GM18511 (cell line): Measurements from ENCODE around the gene NLRP6.
"Not testable (repeated sequence)": the region's sequence is repeated elsewhere in the genome, so short reads cannot be mapped to it uniquely, and the experiment has no call there.

Source experiments
- ATAC-seq: cut with Tn5 transposase; IDR thresholded peaks from one replicate; pipeline ENCODE4 v1.9.1; 2021; ENCODE audit warnings: mild to moderate bottlenecking, moderate library complexity; ENCODE audit not compliant: unreplicated experiment

The NLRP6 gene

DNA sequence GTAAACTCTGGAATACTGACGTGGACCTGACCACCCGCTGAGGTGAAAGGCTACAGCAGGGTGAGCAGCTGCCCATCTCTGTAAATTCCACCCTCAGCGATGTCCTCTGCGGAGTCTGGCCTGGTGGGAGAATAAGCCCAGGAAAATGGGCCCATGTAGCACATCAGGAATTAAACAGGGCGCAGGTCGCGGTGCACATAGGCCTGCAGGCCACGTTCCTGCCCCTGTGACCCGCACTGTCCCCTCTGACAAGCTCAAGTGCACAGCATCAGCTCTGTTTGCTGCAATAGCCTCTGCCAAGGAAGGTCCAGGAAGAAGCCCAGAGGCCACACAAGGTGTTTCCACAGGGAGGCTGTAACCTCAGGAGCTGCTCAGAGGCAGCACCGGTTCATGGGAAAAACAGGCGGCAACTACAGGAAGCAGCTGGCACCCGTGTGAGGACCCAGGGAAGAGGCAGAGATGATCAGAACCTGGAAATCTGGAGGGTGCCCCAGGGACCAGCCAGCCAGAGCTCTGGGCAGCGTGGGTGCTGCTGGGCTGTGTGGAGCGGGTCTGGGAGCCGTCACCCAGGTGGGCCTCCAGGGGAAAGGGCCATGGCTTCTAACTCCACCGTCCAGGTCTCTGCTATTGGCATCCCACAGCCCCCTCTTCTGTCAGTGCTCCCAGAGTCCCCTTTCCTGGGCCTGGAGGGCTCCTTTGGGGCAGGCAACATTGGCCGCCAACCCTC is 28.6 kb downstream of the NLRP6 start:
- no peak for ATAC-seq

DNA sequence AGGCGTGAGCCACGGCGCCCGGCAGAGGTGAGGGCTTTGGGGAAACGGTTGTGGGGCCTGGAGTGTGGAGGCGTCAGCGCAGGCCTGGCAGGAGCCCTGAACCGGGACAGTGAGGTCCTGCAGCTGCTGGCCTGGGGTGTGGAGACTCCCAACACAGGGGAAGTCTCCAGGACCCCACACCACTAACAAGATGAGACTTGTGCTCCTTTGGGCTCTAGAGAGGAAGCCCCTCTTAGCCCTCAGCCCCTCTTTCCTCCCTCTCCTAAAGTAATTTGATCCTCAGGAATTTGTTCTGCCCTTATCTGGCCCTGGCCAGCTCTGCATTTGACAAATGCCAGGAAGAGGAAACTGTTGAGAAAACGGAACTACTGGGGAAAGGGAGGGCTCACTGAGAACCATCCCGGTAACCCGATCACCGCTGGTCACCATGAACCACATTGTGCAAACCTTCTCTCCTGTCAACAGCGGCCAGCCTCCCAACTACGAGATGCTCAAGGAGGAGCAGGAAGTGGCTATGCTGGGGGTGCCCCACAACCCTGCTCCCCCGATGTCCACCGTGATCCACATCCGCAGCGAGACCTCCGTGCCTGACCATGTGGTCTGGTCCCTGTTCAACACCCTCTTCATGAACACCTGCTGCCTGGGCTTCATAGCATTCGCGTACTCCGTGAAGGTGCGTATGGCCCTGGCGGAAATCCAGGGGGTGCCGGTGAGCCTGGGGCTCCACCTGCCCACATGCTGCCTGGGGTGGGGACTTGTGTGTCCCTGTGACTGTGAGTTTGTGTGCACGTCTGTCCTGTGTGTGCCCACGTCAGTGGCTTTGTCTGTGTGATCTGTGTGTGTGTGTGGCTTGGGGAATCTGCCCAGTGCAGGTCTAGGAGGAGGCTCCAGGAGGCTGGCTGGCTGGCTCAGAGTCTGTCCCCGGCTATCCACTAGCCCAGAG is 29.8 kb downstream of the NLRP6 start, which contains the start of gene IFITM2:
Gene IFITM2 (plus strand): TSS at position 51 of the 943 bp plus-strand sequence. CDS start 377 bp downstream, at position 428.
- not testable (repeated sequence) for ATAC-seq

DNA sequence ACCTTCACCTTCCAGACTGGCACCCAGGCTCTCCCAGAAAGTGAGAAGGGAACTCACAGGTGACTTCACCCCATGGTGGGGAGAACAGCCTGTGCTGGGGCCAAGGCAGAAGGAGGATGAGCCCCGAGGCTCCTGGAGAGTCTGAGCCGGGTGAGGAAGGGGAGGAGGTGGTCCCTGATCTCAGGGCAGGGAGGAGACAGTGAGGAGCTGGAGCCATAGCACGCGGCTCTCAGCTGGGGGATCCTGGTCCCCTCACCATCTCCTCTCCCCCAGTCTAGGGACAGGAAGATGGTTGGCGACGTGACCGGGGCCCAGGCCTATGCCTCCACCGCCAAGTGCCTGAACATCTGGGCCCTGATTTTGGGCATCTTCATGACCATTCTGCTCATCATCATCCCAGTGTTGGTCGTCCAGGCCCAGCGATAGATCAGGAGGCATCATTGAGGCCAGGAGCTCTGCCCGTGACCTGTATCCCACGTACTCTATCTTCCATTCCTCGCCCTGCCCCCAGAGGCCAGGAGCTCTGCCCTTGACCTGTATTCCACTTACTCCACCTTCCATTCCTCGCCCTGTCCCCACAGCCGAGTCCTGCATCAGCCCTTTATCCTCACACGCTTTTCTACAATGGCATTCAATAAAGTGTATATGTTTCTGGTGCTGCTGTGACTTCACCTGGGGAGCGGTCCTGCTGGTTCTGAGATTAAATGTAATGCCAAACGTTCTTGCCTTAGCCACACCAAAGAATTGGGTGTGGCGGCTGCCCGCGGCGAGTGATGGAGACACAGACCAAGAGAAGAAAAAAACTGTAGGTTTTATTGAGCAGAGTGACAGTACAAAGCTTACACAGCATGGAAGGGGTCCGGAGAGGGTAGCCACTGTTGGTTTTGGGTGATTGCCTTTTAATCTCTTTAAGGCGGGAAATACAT is 30.8 kb downstream of the NLRP6 start:
- ATAC-seq, result not testable (repeated sequence)

DNA sequence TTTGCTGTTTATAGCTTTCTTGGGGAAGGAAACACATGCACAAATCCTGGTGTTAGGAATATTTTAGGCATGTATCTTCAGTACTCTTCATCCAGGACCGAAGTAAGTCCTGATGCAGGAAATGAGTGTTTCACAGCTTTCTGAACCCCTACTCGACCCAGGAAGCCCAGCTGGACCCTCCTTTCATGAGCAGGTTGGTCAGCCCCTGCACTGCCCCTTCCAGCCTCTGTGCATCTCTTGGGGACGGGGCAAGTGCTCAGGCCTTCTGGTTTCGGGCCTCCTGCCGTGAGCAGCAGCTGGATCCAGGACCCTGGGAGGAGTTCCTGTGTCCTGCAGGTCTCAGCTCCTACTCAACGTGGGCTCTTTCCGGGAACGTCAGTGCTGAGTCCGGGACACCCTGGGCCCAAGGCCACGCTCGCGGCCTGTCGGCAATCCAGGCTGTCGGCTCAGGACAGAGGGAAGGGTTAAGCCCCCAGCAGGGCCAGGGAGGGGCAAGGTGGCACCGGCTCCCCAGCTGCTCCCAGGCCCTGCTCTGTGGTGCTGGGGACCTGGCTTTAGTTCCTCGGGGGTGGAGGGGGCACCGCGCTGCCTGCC is 31.9 kb downstream of the NLRP6 start:
- not testable (repeated sequence) for ATAC-seq

DNA sequence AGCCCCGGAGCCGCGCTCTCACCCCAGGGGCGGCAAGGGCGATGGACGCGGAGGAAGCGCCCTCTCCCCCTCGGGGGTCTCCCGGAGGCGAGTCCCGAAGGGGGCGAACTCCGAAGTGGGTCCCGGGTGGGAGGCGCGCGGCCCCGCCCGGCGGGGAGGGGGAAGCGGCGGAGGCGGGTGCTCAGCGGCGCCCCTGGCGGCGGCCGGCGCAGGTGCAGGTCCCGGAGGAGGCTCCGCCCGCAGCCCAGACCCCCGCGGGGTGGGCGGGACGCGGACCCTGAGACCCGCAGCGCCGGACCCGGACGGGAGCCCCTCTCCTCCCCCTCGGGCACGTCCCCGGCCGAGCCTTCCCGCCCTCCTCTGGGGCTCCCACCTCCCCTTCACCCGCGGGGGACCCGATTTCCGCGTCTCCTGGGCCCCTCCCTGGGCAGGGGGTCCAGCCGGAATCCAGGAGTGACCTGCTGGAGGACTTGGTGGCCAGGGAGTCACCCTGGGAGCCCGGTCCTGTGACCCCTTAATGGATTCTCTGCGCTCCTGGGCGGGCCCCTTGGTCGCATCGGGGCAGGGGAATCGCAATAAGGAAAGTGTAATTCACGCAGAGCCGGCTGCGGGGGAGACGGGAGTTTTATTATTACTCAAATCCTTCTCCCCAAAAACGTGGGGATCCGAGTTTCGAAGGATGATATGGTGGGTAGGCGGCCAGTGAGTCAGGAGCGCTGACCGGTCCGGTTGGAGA is 33.0 kb downstream of the NLRP6 start:
- ATAC-seq, result not testable (repeated sequence)

DNA sequence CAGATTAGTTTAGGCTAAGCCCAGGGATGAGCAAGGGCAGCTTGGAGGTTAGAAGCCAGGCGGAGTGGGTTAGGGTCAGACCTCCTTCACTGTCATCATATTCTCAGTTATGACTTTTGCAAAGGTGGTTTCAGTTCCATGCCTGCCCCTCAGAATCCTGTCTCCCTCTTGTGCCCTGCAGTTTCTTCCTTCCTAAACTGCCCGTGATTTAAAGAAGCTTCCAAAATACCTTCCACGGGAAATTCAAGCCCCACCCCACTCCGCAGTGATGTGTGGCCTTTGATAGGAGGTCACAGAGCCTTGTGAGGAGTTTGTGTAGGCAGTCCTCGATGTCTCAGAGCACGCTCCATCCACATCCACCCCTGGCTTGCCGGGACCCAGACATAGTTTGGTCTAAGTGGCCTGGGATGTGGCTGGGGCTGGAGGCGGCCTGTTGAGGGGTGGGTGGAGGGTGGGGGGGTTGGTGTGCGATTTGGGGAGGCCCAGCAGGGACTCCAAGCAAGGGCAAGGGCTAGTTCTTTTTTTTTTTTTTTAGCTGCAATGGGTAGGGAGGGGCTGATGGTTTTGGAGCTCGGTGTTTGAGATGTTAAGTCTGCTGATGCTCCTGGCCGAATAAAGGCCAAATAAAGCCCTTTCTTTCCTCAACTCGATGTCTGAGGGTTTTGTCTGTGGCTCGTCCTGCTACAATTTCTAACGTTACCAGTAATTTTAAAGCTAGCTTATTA is 34.0 kb downstream of the NLRP6 start:
- no peak for ATAC-seq

DNA sequence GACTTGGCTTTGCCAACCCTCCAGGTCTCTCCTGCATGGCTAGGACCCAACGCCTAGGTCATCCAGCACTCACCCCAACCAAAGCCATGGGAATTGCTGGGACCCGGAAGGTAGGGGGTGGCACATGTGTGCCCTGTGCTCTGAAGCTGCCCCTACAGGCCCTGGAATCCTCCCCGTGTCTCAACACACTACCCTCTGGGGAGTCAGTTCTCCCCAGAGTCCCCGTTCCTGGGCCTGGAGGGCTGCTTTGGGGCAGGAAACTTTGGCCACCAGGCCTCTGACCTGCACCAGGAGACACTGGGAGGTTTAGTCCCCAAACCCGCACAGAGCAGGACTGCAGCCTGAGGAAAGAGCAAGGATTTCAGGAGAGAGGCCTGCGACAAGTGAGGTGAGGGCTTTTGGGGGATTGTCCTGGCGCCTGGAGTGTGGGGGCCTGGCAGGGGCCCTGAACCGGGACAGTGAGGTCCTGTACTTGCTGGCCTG is 35.1 kb downstream of the NLRP6 start:
- peak; percentile 13 for ATAC-seq

DNA sequence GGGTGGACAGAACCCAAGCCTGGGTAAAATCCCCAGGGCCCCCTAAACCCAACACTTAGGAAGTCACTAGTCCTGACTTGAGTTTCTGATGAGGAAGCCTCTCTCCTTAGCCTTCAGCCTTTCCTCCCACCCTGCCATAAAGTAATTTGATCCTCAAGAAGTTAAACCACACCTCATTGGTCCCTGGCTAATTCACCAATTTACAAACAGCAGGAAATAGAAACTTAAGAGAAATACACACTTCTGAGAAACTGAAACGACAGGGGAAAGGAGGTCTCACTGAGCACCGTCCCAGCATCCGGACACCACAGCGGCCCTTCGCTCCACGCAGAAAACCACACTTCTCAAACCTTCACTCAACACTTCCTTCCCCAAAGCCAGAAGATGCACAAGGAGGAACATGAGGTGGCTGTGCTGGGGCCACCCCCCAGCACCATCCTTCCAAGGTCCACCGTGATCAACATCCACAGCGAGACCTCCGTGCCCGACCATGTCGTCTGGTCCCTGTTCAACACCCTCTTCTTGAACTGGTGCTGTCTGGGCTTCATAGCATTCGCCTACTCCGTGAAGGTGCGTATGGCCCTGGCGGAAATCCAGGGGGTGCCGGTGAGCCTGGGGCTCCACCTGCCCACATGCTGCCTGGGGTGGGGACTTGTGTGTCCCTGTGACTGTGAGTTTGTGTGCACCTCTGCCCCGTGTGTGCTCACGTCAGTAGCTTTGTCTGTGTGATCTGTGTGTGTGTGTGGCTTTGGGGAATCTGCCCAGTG is 35.8 kb downstream of the NLRP6 start, which contains the start of gene IFITM1:
Gene IFITM1 (plus strand): TSS at position 254 of the 767 bp plus-strand sequence. CDS start 131 bp downstream, at position 385.
- peak; percentile 40 for ATAC-seq

DNA sequence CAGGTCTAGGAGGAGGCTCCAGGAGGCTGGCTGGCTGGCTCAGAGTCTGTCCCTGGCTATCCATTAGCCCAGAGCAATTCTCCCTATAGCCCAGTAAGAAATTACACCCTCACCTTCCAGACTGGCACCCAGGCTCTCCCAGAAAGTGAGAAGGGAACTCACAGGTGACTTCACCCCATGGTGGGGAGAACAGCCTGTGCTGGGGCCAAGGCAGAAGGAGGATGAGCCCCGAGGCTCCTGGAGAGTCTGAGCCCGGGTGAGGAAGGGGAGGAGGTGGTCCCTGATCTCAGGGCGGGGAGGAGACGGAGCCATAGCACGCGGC is 36.3 kb downstream of the NLRP6 start:
- not testable (repeated sequence) for ATAC-seq

DNA sequence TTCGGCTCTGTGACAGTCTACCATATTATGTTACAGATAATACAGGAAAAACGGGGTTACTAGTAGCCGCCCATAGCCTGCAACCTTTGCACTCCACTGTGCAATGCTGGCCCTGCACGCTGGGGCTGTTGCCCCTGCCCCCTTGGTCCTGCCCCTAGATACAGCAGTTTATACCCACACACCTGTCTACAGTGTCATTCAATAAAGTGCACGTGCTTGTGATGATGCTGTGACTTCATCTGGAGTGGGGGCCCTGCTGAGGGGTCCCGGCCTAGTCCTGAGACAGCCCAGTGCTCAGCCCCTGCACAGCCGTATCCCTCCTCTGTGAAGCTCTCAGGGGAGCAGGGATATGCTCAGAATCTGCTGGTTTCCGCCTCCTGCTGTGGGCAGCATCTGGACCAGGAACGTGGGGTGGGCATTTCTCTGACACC is 36.9 kb downstream of the NLRP6 start:
- ATAC-seq, result no peak

DNA sequence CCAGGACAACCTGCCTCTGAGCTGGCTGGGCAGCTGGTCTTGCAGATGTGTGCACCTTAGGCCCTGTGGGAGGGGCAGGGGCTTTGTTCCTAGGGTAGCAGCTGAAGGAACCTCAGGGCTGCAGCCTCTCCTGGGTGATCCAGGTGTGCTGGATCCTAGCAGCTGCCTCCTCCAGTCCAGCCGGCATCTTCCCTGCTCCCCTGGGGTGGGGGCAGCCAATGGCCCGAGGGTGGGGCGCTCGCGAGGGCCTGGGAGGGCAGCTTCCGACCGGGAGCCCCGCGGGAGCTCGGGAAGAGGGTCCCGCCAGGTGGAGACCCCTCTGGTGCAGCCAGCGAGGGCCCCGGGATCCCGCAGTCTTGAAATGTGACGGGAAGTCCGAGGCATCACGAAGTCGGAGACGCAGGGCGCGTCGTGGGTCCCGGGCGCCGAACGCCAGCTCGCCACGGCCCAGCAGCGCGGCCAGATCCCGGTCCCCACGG is 37.3 kb downstream of the NLRP6 start:
- no peak for ATAC-seq

DNA sequence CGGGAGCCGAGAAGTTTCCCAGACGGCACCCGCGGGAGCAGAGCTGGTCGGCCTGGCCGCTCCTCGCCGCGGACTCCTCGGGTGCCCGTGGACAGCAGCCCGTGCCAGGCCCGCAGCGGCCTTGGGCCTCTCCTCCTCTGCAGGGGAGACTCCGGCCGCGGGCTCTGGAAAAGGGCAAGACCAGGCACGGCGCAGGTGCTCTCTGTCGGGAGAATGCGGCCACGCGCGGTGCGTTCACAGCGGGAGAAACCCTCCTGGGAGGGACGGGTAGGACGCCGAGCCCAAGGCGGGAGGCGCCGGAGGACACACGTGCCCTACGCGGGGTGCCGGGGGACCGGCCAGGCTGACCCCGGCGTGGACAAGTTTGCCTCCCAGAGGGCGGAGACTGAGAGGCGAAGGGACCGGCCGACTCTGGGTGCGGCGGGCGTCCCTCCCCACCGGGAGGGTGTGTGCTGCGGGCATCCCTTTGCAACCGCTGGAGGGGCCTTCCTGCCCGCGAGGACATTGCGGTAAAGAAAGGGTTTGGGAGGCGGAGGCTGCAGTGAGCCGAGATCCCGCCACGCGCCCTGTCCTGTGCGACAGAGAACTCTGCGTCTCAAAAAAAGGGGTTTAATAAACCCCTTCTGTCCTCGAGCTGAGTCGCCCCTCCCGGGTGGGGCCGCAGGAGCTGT is 38.0 kb downstream of the NLRP6 start:
- ATAC-seq, result no peak

DNA sequence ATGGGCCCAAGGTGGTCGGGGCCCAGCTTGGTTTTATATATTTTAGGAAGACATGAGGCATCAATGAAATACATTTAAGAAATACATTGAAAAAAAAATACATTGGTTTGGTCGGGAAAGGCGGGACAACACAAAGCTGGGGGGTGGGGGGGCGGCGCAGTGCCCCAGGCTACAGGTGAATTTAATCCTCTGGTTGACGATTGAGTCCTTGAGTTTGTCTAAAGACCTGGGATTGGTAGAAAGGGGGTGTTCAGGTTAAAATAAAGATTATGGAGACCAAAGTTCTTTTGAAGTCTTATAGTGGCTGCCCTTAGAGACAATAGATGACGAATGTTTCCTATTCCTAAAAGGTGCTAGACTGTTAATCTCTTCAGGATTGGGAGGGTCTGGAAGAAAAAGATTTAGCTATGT is 38.7 kb downstream of the NLRP6 start:
- ATAC-seq, result no peak

DNA sequence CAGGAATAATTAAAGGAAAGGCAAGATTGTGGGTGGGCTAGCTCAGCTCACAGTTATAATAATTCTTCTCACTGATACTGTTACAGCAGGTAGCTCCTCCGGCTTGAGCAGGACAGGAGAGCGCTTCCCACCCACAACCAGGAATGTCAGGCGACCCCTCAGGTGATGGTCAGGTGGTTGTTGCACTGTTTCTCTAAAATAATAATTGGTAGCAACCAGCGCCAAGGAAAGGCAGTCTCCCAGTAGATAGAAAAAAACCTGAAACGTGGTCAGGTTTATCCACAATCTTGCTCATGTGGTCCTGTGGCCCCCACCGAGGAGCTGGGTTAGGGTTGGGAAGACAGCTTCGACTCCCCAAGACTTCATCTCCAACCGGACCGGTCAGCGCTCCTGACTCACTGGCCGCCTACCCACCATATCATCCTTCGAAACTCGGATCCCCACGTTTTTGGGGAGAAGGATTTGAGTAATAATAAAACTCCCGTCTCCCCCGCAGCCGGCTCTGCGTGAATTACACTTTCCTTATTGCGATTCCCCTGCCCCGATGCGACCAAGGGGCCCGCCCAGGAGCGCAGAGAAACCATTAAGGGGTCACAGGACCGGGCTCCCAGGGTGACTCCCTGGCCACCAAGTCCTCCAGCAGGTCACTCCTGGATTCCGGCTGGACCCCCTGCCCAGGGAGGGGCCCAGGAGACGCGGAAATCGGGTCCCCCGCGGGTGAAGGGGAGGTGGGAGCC is 39.6 kb downstream of the NLRP6 start:
- ATAC-seq, result not testable (repeated sequence)

DNA sequence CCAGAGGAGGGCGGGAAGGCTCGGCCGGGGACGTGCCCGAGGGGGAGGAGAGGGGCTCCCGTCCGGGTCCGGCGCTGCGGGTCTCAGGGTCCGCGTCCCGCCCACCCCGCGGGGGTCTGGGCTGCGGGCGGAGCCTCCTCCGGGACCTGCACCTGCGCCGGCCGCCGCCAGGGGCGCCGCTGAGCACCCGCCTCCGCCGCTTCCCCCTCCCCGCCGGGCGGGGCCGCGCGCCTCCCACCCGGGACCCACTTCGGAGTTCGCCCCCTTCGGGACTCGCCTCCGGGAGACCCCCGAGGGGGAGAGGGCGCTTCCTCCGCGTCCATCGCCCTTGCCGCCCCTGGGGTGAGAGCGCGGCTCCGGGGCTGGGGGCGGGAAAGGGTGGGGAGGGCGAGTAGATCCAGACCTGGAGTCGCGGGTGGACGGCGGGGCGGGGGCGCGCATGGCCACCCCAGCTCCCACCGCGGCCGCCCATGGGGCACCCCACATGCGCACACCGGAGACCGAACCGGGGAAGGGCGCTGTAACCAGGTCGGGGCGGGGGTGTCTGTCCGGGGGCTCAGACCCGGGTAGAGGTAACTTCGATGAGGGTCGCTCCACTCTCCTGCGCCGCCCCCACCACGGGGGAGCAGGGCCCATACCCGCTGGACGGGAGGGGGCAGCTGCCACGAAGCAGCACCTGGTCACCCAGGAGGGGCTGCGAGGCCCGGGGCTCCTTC is 40.4 kb downstream of the NLRP6 start:
- ATAC-seq, result peak; percentile 47
